ENCODE data around the gene ETS2.
A peak's percentile ranks its signal among the peaks of the same experiment; 100 is the strongest.

ETS2 gene

GRCh38 chr21:38805328-38806152 is at the start of gene ETS2:
Gene ETS2 (plus strand): TSS chr21:38805929. CDS start chr21:38810035, 4,106 bp downstream.
- DNase-seq: peak; percentile 55

GRCh38 chr21:38756746-38757145 is 49.0 kb upstream of the ETS2 start:
- DNase-seq: no peak

GRCh38 chr21:38758501-38759214 is 47.1 kb upstream of the ETS2 start:
- no peak for DNase-seq

- DNase-seq: no peak
Measured at GRCh38 chr21:38759413-38759812, 46.3 kb upstream of the ETS2 start.

- DNase-seq: no peak
Measured at GRCh38 chr21:38760017-38760761, 45.5 kb upstream of the ETS2 start.

- no peak for DNase-seq
Measured at GRCh38 chr21:38760762-38761155, 45.0 kb upstream of the ETS2 start.

GRCh38 chr21:38761531-38761930 is 44.2 kb upstream of the ETS2 start:
- no peak for DNase-seq

- DNase-seq: no peak
Measured at GRCh38 chr21:38765056-38765455, 40.7 kb upstream of the ETS2 start.

GRCh38 chr21:38766987-38767722 is 38.6 kb upstream of the ETS2 start:
- no peak for DNase-seq

GRCh38 chr21:38768471-38769063 is 37.2 kb upstream of the ETS2 start:
- DNase-seq: no peak

GRCh38 chr21:38769191-38769780 is 36.4 kb upstream of the ETS2 start:
- DNase-seq: no peak

- no peak for DNase-seq
Measured at GRCh38 chr21:38770660-38771059, 35.1 kb upstream of the ETS2 start.

GRCh38 chr21:38771536-38771935 is 34.2 kb upstream of the ETS2 start:
- no peak for DNase-seq

- DNase-seq: no peak
Measured at GRCh38 chr21:38772646-38773045, 33.1 kb upstream of the ETS2 start.

- no peak for DNase-seq
Measured at GRCh38 chr21:38773099-38774061, 32.3 kb upstream of the ETS2 start.

- DNase-seq: no peak
Measured at GRCh38 chr21:38774152-38774551, 31.6 kb upstream of the ETS2 start.

GRCh38 chr21:38774586-38775285 is 31.0 kb upstream of the ETS2 start:
- DNase-seq: no peak

GRCh38 chr21:38775733-38776132 is 30.0 kb upstream of the ETS2 start:
- no peak for DNase-seq

GRCh38 chr21:38777015-38777414 is 28.7 kb upstream of the ETS2 start:
- DNase-seq: no peak

GRCh38 chr21:38777531-38777930 is 28.2 kb upstream of the ETS2 start:
- no peak for DNase-seq

Data from SIG-M5 (cell line).